Kidney epithelial cell (primary cell): ENCODE data around the gene RIPK4. TPM values are rescaled to one million over a fixed set of nuclear protein-coding genes. Genes with fewer than 3 reads are reported as not detected.
"Not testable (repeated sequence)": the region's sequence is repeated elsewhere in the genome, so short reads cannot be mapped to it uniquely, and the experiment has no call there.

Experiments used
- DNase-seq: peaks from one replicate; pipeline ENCODE4 v3.0.0-alpha.2; 2010; ENCODE audit warnings: low read depth
- H3K27me3 ChIP-seq: 2 replicates; pipeline ENCODE4 v1.6.0; 2011; ENCODE audit warnings: low read length; ENCODE audit not compliant: control insufficient read depth, insufficient read depth
- H3K36me3 ChIP-seq: 2 replicates; pipeline ENCODE4 v1.5.1; 2011; ENCODE audit warnings: low read length; ENCODE audit not compliant: control insufficient read depth, insufficient read depth
- H3K4me3 ChIP-seq: 2 replicates; pipeline ENCODE4 v1.5.1; 2011; ENCODE audit warnings: low read depth, mild to moderate bottlenecking, control low read depth, low read length
- total RNA-seq: library from RNA; depleted of rRNA; stranded (reverse); fragments of >200 nt; gene quantifications from 2 replicates; pipeline ENCODE4 v1.2.3, GENCODE V29; 2015
- TF ChIP-seq, protein P1 (sequence below): IDR thresholded peaks from 2 replicates; pipeline ENCODE4 v1.5.1; 2011; ENCODE audit warnings: mild to moderate bottlenecking, moderate library complexity, low read length, control low read depth, inconsistent platforms; ENCODE audit not compliant: insufficient read depth, poor library complexity, severe bottlenecking

Gene RIPK4
- total RNA-seq, 1 donor from 2014 or later = 17.6 TPM

DNA sequence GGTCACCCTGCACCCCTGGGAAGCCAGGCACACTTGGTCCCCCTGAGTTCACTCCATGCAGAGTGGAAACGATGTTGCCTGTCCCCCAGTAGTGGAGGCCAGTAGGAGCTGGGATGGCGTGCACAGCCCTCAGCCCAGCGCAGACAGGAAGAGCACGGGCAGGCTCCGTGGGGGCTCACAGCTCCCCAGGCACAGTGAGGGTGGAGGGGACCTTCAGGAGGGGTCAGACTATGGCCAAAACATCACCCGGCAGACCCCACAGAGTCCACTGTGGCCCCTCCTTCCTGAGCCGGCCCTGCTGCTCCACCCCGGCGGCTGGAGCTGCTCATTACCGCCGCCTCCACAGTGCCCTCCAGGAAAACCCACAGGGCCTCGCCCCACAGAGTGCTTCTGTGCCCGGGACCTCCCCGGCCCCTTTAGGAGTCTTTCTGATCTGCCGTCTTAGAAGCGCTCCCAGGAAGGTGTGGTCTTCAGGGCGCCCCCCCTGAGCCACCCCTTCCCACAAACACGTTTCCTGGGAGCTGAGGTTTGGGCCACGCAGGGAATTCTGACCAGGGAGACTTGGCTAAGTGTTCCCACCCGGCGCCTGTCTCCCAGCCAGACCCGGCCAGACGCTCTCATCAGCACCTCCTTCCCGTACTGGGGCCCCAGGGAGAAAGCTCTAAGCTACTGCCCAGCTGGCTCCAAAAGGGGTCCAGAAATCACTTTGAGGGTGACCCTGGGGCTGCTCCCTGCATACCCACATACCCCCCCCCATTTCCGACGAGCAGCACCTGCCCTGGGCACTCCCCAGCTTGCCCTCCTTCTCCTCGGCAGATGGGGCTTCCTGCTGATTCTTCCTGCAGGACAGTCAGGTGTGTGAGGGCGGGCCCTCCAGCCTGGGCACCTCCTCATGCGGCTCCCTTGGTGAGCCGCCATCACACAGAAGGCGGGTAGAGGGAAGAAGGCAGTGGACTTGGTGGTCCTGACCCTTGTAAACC, 38.8 kb downstream of the RIPK4 start:
- Histone ChIP-seq H3K27me3 (peaks cover 3% of the 10 kb centered on the region), H3K4me3 (no peak overlapping the region), H3K36me3 (no peaks in the 10 kb centered on the region)
- TF ChIP-seq, protein P1, sequence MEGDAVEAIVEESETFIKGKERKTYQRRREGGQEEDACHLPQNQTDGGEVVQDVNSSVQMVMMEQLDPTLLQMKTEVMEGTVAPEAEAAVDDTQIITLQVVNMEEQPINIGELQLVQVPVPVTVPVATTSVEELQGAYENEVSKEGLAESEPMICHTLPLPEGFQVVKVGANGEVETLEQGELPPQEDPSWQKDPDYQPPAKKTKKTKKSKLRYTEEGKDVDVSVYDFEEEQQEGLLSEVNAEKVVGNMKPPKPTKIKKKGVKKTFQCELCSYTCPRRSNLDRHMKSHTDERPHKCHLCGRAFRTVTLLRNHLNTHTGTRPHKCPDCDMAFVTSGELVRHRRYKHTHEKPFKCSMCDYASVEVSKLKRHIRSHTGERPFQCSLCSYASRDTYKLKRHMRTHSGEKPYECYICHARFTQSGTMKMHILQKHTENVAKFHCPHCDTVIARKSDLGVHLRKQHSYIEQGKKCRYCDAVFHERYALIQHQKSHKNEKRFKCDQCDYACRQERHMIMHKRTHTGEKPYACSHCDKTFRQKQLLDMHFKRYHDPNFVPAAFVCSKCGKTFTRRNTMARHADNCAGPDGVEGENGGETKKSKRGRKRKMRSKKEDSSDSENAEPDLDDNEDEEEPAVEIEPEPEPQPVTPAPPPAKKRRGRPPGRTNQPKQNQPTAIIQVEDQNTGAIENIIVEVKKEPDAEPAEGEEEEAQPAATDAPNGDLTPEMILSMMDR = no peak
- no peak for DNase-seq

- Histone ChIP-seq H3K27me3 (peaks cover 3% of the 10 kb centered on the region), H3K36me3 (no peaks in the 10 kb centered on the region), H3K4me3 (no peak overlapping the region)
- DNase-seq = no peak
- TF ChIP-seq, protein P1 = no peak
Measured at GRCh38 chr21:41726970-41727783, 39.7 kb downstream of the RIPK4 start.

GRCh38 chr21:41726630-41726969, 40.3 kb downstream of the RIPK4 start:
- DNase-seq = no peak
- H3K4me3 ChIP-seq = no peak overlapping the region
- TF ChIP-seq, protein P1 = no peak

DNA sequence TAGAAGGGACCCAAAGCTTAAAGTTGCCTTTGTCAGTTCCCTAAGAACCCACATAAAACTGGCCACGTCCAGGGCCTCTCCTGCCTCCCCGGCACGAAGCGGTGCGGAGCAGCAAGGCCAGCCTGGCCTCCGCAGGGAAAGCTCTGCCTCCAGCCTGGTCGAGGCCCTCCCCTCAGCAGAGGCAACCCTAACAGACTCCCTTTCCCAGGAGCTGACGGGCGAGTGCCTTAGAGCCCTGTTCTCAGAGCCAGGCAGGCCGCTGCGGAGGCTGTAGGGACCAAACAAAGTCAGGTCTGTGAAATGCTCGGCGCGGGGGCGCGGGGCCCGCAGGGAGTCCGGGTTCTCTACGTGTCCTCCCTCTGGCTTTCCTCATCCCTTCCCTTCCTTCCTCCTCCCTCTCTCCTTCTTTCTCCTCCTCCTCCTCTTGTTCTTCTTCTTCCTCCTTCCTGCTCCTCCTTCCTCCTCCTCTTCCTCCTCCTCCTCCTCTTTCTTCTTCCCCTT, 40.7 kb downstream of the RIPK4 start:
- no peak for DNase-seq
- TF ChIP-seq, protein P1 = no peak
- H3K4me3 ChIP-seq = no peak overlapping the region
- no peaks in the 10 kb centered on the region for H3K36me3 ChIP-seq
- H3K27me3 ChIP-seq = peaks cover 3% of the 10 kb centered on the region

More at GRCh38 chr21:41726630-41726969, 40.3 kb downstream of the RIPK4 start:
- H3K27me3 ChIP-seq = peaks cover 3% of the 10 kb centered on the region
- H3K36me3 ChIP-seq = no peaks in the 10 kb centered on the region

DNA sequence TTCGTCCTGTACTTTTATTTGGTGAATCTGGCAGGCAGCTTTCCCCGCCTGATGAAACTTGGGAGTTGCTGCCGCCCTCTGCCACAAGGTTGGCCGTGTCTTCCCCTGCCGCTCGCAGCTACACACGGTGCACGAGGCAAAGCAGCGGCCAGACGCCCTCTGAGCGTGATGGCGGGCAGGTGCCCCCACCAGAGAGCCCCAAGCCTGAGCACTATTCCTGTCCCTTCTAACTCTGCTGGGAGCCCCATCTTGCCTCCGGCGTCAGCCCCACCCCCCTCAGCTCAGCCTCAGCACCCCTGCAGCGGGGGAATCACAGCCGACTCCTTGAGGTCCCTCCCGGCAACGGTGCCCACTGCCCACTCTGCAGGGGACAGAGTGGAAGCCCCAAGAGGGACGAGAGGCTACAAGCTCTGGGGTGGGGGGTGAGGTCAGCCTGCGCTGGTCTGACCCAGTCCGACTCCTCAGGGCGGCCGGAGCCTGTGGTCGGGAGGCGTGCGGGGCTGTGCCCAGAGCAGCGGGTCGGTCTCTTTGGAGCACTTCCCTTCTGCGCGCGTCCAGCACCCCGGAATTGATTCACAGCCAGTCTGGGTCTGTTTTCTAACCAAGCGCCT, 41.3 kb downstream of the RIPK4 start:
- peaks cover 3% of the 10 kb centered on the region for H3K27me3 ChIP-seq
- TF ChIP-seq, protein P1 = no peak
- H3K4me3 ChIP-seq = no peak overlapping the region
- DNase-seq = no peak
- no peaks in the 10 kb centered on the region for H3K36me3 ChIP-seq

GRCh38 chr21:41723835-41724234, 43.0 kb downstream of the RIPK4 start:
- H3K27me3 ChIP-seq, H3K36me3 ChIP-seq, H3K4me3 ChIP-seq, DNase-seq: not testable (repeated sequence)
